ENCODE results near the gene HMGCLL1. TPM values are rescaled to one million over a fixed set of nuclear protein-coding genes. Genes with fewer than 3 reads are reported as not detected.

The HMGCLL1 gene
- total RNA-seq, 2 donors from 2014 or later = not detected

GRCh38 chr6:55494411-55494810 is 84.6 kb downstream of the HMGCLL1 start:
- H3K9me3 Mint-ChIP-seq = peaks cover 4 to 19% of the 10 kb centered on the region in 2 donors

DNA sequence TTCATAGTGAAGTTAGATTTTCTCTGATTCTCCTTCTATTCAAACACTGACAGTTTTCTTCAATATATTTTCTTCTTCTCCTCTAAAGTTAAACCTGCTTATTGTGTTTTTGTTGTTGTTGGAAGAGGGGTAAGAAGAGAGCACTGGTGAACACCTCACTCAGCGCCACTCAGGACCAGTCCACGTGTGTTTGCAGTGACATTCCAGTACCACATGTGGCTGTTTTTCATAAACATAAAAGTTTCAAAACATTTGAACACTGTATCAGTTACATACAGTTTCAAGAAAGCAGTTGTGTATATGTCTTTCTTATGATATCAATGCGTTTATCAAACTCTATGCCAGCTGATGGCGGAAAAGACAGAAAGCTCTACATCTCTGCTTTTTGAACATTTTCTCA is 86.7 kb downstream of the HMGCLL1 start:
- H3K9me3 Mint-ChIP-seq = peaks cover 0 to 20% of the 10 kb centered on the region in 2 donors
- ATAC-seq (no peak), DNase-seq (ENCODE audit: low spot score in 2 of 2) (no peak)
- H3K36me3 Mint-ChIP-seq = no peaks in the 10 kb centered on the region
- no peak overlapping the region for H3K27ac Mint-ChIP-seq

More at GRCh38 chr6:55494411-55494810, 84.6 kb downstream of the HMGCLL1 start:
- Mint-ChIP-seq H3K36me3 (no peaks in the 10 kb centered on the region), H3K27ac (no peak overlapping the region)
- ATAC-seq (no peak), DNase-seq (ENCODE audit: low spot score in 2 of 2) (no peak)

DNA sequence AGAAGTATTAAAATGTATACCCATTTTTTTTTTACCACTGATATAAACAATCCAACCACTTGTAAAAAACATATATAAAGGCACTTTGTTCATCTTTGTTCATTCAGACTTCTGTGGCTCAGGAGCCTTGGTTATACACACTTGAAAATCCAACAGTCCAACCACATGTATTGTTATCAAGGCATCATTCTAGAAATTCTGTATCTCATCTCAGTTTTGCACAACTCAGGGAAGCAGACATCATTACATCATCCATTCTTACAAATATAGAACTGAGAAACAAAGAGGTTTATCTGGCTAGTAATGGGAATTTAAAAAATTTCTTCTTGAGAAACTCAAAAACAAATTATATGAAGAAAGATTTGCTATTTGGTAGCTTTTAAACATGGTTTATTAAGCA is 88.1 kb downstream of the HMGCLL1 start:
- ATAC-seq = no peak
- H3K36me3 Mint-ChIP-seq = no peaks in the 10 kb centered on the region
- H3K27ac Mint-ChIP-seq = no peak overlapping the region
- peaks cover 0 to 21% of the 10 kb centered on the region in 2 donors for H3K9me3 Mint-ChIP-seq
- no peak for DNase-seq (ENCODE audit: low spot score in 2 of 2)

- Mint-ChIP-seq H3K27ac (no peak overlapping the region), H3K9me3 (peaks cover 2 to 4% of the 10 kb centered on the region in 2 donors), H3K36me3 (no peaks in the 10 kb centered on the region)
- ATAC-seq = no peak
- no peak for DNase-seq (ENCODE audit: low spot score in 2 of 2)
Measured at GRCh38 chr6:55474382-55474781, 104.6 kb downstream of the HMGCLL1 start.

- peaks cover 4% of the 10 kb centered on the region in 2 donors for H3K9me3 Mint-ChIP-seq
- DNase-seq (ENCODE audit: low spot score in 2 of 2) = no peak
- ATAC-seq = no peak
Measured at GRCh38 chr6:55473722-55474121, 105.3 kb downstream of the HMGCLL1 start.

DNA sequence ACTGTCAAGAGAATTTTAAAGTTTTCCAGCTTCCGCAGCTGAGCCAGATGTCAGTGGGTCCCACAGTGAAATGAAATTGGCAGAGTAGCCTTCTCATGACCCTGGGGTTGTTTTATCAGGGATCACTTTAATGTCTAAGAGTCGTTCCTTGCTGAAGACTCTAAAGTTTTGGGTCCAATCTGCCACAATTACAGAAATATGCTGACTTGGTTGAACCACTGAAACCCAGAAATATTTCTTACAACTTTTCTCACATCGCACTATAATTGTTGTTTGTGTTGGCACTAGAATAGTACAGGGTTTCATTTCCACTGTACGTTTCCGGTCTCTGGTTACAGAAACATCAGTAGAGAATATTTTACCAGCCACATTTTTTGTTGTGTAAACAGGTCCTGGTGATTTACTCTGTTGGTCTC is 109.0 kb downstream of the HMGCLL1 start:
- ATAC-seq = no peak
- H3K27ac Mint-ChIP-seq = no peak overlapping the region
- no peaks in the 10 kb centered on the region for H3K36me3 Mint-ChIP-seq
- peaks cover 10 to 13% of the 10 kb centered on the region in 2 donors for H3K9me3 Mint-ChIP-seq
- no peak for DNase-seq (ENCODE audit: low spot score in 2 of 2)

More at GRCh38 chr6:55473722-55474121, 105.3 kb downstream of the HMGCLL1 start:
- H3K36me3 Mint-ChIP-seq = no peaks in the 10 kb centered on the region
- no peak overlapping the region for H3K27ac Mint-ChIP-seq

GRCh38 chr6:55456016-55456415 is 123.0 kb downstream of the HMGCLL1 start:
- H3K9me3 Mint-ChIP-seq = peaks cover under 1 to 9% of the 10 kb centered on the region in 2 donors
- no peak for ATAC-seq
- DNase-seq (ENCODE audit: low spot score in 2 of 2) = no peak
- no peak overlapping the region for H3K27ac Mint-ChIP-seq
- no peaks in the 10 kb centered on the region for H3K36me3 Mint-ChIP-seq

DNA sequence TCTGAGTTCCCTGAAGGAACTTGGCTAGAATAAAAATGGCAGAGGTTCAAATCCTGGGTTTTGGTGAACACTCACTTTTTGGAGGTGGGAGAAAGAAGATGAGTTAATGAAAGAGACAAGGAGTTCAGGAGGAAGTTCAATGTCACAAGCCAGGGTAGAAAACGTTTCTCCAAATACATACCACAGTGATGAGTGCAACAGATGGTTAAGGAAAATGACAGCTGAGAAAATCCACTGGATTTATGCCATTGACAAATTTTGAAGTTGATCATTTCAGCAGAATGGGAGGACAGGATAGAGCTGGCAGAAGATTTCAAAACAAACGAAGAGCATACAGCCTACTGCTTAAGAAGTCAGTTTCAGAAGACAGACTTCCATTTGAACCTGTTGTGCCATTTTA is 129.0 kb downstream of the HMGCLL1 start:
- H3K27ac Mint-ChIP-seq = no peak overlapping the region
- DNase-seq (ENCODE audit: low spot score in 2 of 2) (no peak), ATAC-seq (no peak)
- H3K36me3 Mint-ChIP-seq = no peaks in the 10 kb centered on the region
- peaks cover 12 to 16% of the 10 kb centered on the region in 2 donors for H3K9me3 Mint-ChIP-seq

DNA sequence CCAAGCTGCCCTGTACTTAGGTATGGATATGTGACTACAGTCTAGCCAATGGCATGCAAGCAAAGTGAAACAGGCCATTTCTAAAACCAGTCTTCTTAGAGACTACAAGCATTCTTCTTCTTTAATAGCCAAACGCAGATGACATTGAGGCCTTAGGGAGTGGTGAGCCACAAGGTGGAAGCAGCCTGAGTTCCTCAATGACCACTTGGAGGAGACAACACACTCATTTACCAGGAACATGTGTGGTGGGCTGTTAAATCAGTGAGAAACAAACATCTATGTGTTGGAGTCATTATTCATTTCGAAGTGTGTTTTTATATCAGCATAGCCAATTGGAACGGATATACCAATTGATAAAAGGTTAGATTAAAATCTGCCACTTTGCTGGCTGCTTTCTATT is 129.8 kb downstream of the HMGCLL1 start:
- peaks cover 12 to 16% of the 10 kb centered on the region in 2 donors for H3K9me3 Mint-ChIP-seq
- ATAC-seq = no peak
- DNase-seq (ENCODE audit: low spot score in 2 of 2) = no peak
- H3K27ac Mint-ChIP-seq = no peak overlapping the region
- H3K36me3 Mint-ChIP-seq = no peaks in the 10 kb centered on the region

- ATAC-seq = no peak
Measured at GRCh38 chr6:55448451-55448850, 130.5 kb downstream of the HMGCLL1 start.

GRCh38 chr6:55447891-55448290 is 131.1 kb downstream of the HMGCLL1 start:
- DNase-seq (ENCODE audit: low spot score in 2 of 2) (no peak), ATAC-seq (no peak)
- Mint-ChIP-seq H3K27ac (no peak overlapping the region), H3K36me3 (no peaks in the 10 kb centered on the region), H3K9me3 (peaks cover 11 to 16% of the 10 kb centered on the region in 2 donors)

More at GRCh38 chr6:55448451-55448850, 130.5 kb downstream of the HMGCLL1 start:
- Mint-ChIP-seq H3K9me3 (peaks cover 12 to 16% of the 10 kb centered on the region in 2 donors), H3K27ac (no peak overlapping the region), H3K36me3 (no peaks in the 10 kb centered on the region)
- no peak for DNase-seq (ENCODE audit: low spot score in 2 of 2)

DNA sequence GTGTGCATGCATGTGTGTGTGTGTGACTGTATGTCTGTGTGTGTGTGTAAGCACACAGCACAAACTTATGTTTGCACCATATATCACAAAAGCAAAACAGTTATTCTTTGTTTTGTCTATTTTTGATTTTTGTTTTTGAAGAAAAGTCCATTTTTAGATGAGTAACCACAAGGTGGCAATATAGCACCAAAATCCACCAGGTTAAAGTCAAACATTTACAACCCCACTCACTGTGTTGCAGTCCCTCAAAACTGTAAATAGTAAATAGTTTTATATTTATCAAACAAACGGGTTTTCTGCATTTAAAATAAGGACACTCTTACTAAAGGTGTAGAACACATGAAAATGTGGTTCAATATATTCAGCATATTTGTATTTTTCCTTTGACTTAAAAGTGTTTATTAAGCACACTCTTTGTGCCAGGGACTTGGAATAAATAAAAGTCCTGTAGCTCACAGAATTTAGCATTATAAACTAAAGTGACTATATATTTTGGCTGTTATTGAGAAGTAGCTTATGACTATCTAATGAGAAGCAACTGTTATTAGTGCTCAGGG is 133.3 kb downstream of the HMGCLL1 start:
- Mint-ChIP-seq H3K9me3 (peaks cover 4 to 13% of the 10 kb centered on the region in 2 donors), H3K27ac (no peak overlapping the region), H3K36me3 (no peaks in the 10 kb centered on the region)
- DNase-seq (ENCODE audit: low spot score in 2 of 2) (no peak), ATAC-seq (no peak)

GRCh38 chr6:55443238-55444134 is 135.5 kb downstream of the HMGCLL1 start:
- no peaks in the 10 kb centered on the region for H3K36me3 Mint-ChIP-seq
- no peak for DNase-seq (ENCODE audit: low spot score in 2 of 2)
- no peaks in the 10 kb centered on the region for H3K9me3 Mint-ChIP-seq
- no peak overlapping the region for H3K27ac Mint-ChIP-seq
- no peak for ATAC-seq

DNA sequence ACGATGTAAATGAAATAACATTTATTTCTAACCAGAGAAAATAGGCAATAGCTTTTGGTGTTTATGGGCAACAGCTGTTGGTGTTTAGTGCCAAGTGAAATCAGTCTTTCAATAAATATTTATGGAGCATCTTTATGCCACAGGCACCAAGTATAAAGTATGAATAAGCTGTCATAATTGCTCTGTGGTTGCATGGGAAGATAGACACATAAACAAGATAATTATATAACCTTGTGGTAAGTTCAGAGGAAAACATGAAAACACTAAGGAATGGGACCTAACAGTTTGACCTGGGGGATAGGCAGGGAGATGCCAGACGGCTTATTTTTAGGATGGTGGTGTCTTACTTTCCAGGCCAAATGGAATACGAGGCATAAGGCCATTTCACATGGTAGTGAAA is 140.8 kb downstream of the HMGCLL1 start:
- Mint-ChIP-seq H3K9me3 (peaks cover 12 to 14% of the 10 kb centered on the region in 2 donors), H3K36me3 (no peaks in the 10 kb centered on the region), H3K27ac (no peak overlapping the region)
- ATAC-seq (no peak), DNase-seq (ENCODE audit: low spot score in 2 of 2) (no peak)

GRCh38 chr6:55437141-55437540 is 141.9 kb downstream of the HMGCLL1 start:
- DNase-seq (ENCODE audit: low spot score in 2 of 2) = no peak
- Mint-ChIP-seq H3K36me3 (no peaks in the 10 kb centered on the region), H3K9me3 (peaks cover 13 to 14% of the 10 kb centered on the region in 2 donors), H3K27ac (no peak overlapping the region)
- ATAC-seq = no peak

DNA sequence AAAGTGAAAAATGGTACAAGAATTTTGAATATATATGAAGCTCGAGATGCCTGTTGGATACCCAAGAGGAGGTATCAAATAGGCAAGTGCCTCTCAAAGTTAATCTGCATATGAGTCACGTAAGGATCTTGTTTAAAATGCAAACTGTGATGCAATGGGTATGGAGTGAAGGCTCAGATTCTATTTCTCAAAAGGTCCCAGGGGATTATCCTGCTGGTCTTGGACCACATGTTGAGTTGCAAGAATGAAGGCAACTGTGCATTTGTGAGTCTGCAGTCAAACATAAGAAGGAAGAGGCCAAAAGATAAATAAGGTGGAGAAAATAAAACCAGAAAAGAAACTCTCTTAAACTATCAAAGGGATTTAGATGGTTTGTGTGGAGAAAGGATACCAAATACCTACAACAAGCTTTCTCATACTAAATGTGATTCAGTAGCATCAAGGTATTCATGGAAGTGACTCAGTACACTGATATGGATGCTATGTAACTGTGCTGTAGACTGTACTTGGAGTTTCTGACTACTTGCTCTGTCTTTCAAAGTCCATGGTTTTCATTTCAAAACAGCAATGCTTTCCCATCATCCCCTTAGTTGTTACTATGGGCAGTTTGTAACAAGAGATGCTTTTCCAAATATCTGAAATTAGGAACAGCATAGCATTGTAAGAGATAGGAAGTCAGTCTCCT is 145.4 kb downstream of the HMGCLL1 start:
- Mint-ChIP-seq H3K36me3 (no peaks in the 10 kb centered on the region), H3K9me3 (peaks cover 16 to 19% of the 10 kb centered on the region in 2 donors), H3K27ac (no peak overlapping the region)

GRCh38 chr6:55423933-55424332 is 155.1 kb downstream of the HMGCLL1 start:
- no peaks in the 10 kb centered on the region for H3K36me3 Mint-ChIP-seq
- ATAC-seq = no peak
- H3K27ac Mint-ChIP-seq = no peak overlapping the region
- peaks cover 12 to 19% of the 10 kb centered on the region in 2 donors for H3K9me3 Mint-ChIP-seq
- DNase-seq (ENCODE audit: low spot score in 2 of 2) = no peak

More for the DNA sequence above, 145.4 kb downstream of the HMGCLL1 start:
- ATAC-seq (no peak), DNase-seq (ENCODE audit: low spot score in 2 of 2) (no peak)

All from activated naive CD4-positive, alpha-beta T cell treated with anti-CD3 and anti-CD28 coated beads, Interleukin-2, amount 50 U/mL, for 72 hours (primary cell).